Large intestine (tissue), 3 donors: Measurements from ENCODE around the gene PATJ. TPM values are rescaled to one million over a fixed set of nuclear protein-coding genes. Genes with fewer than 3 reads are reported as not detected.

ENCODE experiments used
- DNase-seq, 2 donors: peaks; one replicate each; pipeline versions ENCODE4 v3.0.0 to v3.0.0-alpha.2; 2013
- H3K27ac ChIP-seq: one replicate; pipeline ENCODE4 v1.5.1; 2013; ENCODE audit warnings: low read length
- H3K27me3 ChIP-seq: 2 replicates; pipeline ENCODE4 v1.6.1; 2013; ENCODE audit warnings: low read length; ENCODE audit not compliant: control insufficient read depth, insufficient read depth
- H3K36me3 ChIP-seq: 2 replicates; pipeline ENCODE4 v1.6.1; 2013; ENCODE audit warnings: low read length; ENCODE audit not compliant: control insufficient read depth, insufficient read depth
- H3K4me1 ChIP-seq: one replicate; pipeline ENCODE4 v1.6.1; 2013; ENCODE audit warnings: low read length; ENCODE audit not compliant: control insufficient read depth, insufficient read depth
- H3K4me3 ChIP-seq: one replicate; pipeline ENCODE4 v1.5.1; 2013; ENCODE audit warnings: low read length
- H3K9me3 ChIP-seq: one replicate; pipeline ENCODE4 v1.6.1; 2013; ENCODE audit warnings: mild to moderate bottlenecking, low read depth, low read length, moderate library complexity; ENCODE audit not compliant: control insufficient read depth
- WGBS: methylation state at CpG from one replicate; pipeline ENCODE4 v1.1.5; 2013; ENCODE audit warnings: low lambda C conversion rate; ENCODE audit not compliant: insufficient coverage; 5-methylcytosine and 5-hydroxymethylcytosine counted together
- polyA plus RNA-seq: library from polyadenylated mRNA; unstranded; fragments of 120-200 nt; gene quantifications from one replicate; pipeline ENCODE4 v1.2.1, GENCODE V29; 2013

PATJ gene
- polyA plus RNA-seq, 1 donor, result 33.0 TPM

GRCh38 chr1:62038594-62039284, 296.5 kb downstream of the PATJ start:
- no peak for DNase-seq
- Histone ChIP-seq H3K4me1 (no peaks in the 10 kb centered on the region), H3K36me3 (no peaks in the 10 kb centered on the region), H3K9me3 (no peaks in the 10 kb centered on the region), H3K27ac (no peak overlapping the region), H3K27me3 (no peaks in the 10 kb centered on the region), H3K4me3 (no peak overlapping the region)
- 79% methylated on average over 4 of the region's 7 CpGs for WGBS

- WGBS, result no CpG with 5 or more reads among the region's 2 CpGs
Observed at GRCh38 chr1:62040450-62040849, 298.2 kb downstream of the PATJ start.

GRCh38 chr1:62040973-62041372, 298.7 kb downstream of the PATJ start:
- no peak overlapping the region for H3K4me3 ChIP-seq

More at GRCh38 chr1:62040450-62040849, 298.2 kb downstream of the PATJ start:
- H3K27ac ChIP-seq, result no peak overlapping the region
- no peak for DNase-seq
- H3K36me3 ChIP-seq, result no peaks in the 10 kb centered on the region
- no peaks in the 10 kb centered on the region for H3K27me3 ChIP-seq
- H3K9me3 ChIP-seq, result no peaks in the 10 kb centered on the region
- H3K4me1 ChIP-seq, result no peaks in the 10 kb centered on the region
- no peak overlapping the region for H3K4me3 ChIP-seq

GRCh38 chr1:62043154-62043553, 300.9 kb downstream of the PATJ start:
- Histone ChIP-seq H3K4me3 (no peak overlapping the region), H3K4me1 (no peaks in the 10 kb centered on the region), H3K9me3 (no peaks in the 10 kb centered on the region), H3K27me3 (no peaks in the 10 kb centered on the region), H3K27ac (no peak overlapping the region), H3K36me3 (no peaks in the 10 kb centered on the region)
- DNase-seq, result no peak

More at GRCh38 chr1:62040973-62041372, 298.7 kb downstream of the PATJ start:
- no peaks in the 10 kb centered on the region for H3K27me3 ChIP-seq
- no peaks in the 10 kb centered on the region for H3K9me3 ChIP-seq
- no peaks in the 10 kb centered on the region for H3K4me1 ChIP-seq
- no peaks in the 10 kb centered on the region for H3K36me3 ChIP-seq
- no peak for DNase-seq
- H3K27ac ChIP-seq, result no peak overlapping the region

GRCh38 chr1:62045574-62045973, 303.3 kb downstream of the PATJ start:
- no peaks in the 10 kb centered on the region for H3K4me1 ChIP-seq
- H3K4me3 ChIP-seq, result no peak overlapping the region

GRCh38 chr1:62046927-62047326, 304.6 kb downstream of the PATJ start:
- no peak for DNase-seq
- WGBS, result 78% methylated on average over 1 of the region's 7 CpGs
- H3K27ac ChIP-seq, result no peak overlapping the region
- H3K27me3 ChIP-seq, result no peaks in the 10 kb centered on the region
- no peaks in the 10 kb centered on the region for H3K9me3 ChIP-seq
- H3K4me3 ChIP-seq, result no peak overlapping the region
- no peaks in the 10 kb centered on the region for H3K4me1 ChIP-seq
- peaks cover 5% of the 10 kb centered on the region for H3K36me3 ChIP-seq

More at GRCh38 chr1:62045574-62045973, 303.3 kb downstream of the PATJ start:
- no peak for DNase-seq
- Histone ChIP-seq H3K27ac (no peak overlapping the region), H3K9me3 (no peaks in the 10 kb centered on the region), H3K36me3 (no peaks in the 10 kb centered on the region), H3K27me3 (no peaks in the 10 kb centered on the region)
- WGBS, result no CpG with 5 or more reads among the region's 6 CpGs

GRCh38 chr1:62050165-62050564, 307.9 kb downstream of the PATJ start:
- Histone ChIP-seq H3K36me3 (peaks cover 10% of the 10 kb centered on the region), H3K27ac (no peak overlapping the region), H3K9me3 (no peaks in the 10 kb centered on the region), H3K27me3 (no peaks in the 10 kb centered on the region), H3K4me3 (no peak overlapping the region), H3K4me1 (no peaks in the 10 kb centered on the region)
- no CpG with 5 or more reads among the region's 3 CpGs for WGBS
- DNase-seq, result no peak

GRCh38 chr1:62052946-62053345, 310.7 kb downstream of the PATJ start:
- Histone ChIP-seq H3K27ac (no peak overlapping the region), H3K36me3 (peaks cover 15% of the 10 kb centered on the region), H3K4me3 (no peak overlapping the region), H3K27me3 (no peaks in the 10 kb centered on the region), H3K4me1 (no peaks in the 10 kb centered on the region), H3K9me3 (no peaks in the 10 kb centered on the region)
- no peak for DNase-seq

- H3K36me3 ChIP-seq, result peaks cover 15% of the 10 kb centered on the region
- H3K27me3 ChIP-seq, result no peaks in the 10 kb centered on the region
- H3K27ac ChIP-seq, result no peak overlapping the region
- DNase-seq, result no peak
- no peak overlapping the region for H3K4me3 ChIP-seq
- no peaks in the 10 kb centered on the region for H3K9me3 ChIP-seq
- WGBS, result no CpG with 5 or more reads among the region's 1 CpG
- no peaks in the 10 kb centered on the region for H3K4me1 ChIP-seq
Observed at GRCh38 chr1:62054188-62054587, 311.9 kb downstream of the PATJ start.

- H3K36me3 ChIP-seq, result peaks cover 8% of the 10 kb centered on the region
- WGBS, result no CpG with 5 or more reads among the region's 4 CpGs
- H3K4me1 ChIP-seq, result no peaks in the 10 kb centered on the region
- no peaks in the 10 kb centered on the region for H3K27me3 ChIP-seq
- no peak for DNase-seq
- H3K9me3 ChIP-seq, result no peaks in the 10 kb centered on the region
- H3K4me3 ChIP-seq, result no peak overlapping the region
- H3K27ac ChIP-seq, result no peak overlapping the region
Observed at GRCh38 chr1:62057230-62057629, 314.9 kb downstream of the PATJ start.

GRCh38 chr1:62057641-62058290, 315.5 kb downstream of the PATJ start:
- Histone ChIP-seq H3K27me3 (no peaks in the 10 kb centered on the region), H3K27ac (no peak overlapping the region), H3K9me3 (no peaks in the 10 kb centered on the region), H3K36me3 (peaks cover 7% of the 10 kb centered on the region), H3K4me1 (no peaks in the 10 kb centered on the region), H3K4me3 (no peak overlapping the region)
- WGBS, result no CpG with 5 or more reads among the region's 2 CpGs
- DNase-seq, result no peak
